Left lung (tissue), 10 donors: ENCODE measurements around the gene CHMP5. TPM values are rescaled to one million over a fixed set of nuclear protein-coding genes. Genes with fewer than 3 reads are reported as not detected.

Experiments
- ATAC-seq: fragments of 200-7000 bp; cut with Tn5 transposase; one replicate; pipeline ENCODE4 v1.9.1; 2020; ENCODE audit warnings: moderate library complexity
- DNase-seq, 4 donors: peaks; one replicate each; pipeline ENCODE4 v3.0.0-alpha.2; 2013 to 2020
- H3K27ac ChIP-seq, 2 donors: fragments of 200-600 bp; sonication (generic) in 1 of 2; one replicate each; pipeline versions ENCODE4 v1.5.0 to v1.8.0; 2020 to 2021
- H3K27me3 ChIP-seq, 2 donors: fragments of 200-600 bp; sonication (generic) in 1 of 2; one replicate each; pipeline versions ENCODE4 v1.5.0 to v1.8.0; 2020 to 2021
- H3K36me3 ChIP-seq, 2 donors: fragments of 200-600 bp; sonication (generic) in 1 of 2; one replicate each; pipeline versions ENCODE4 v1.5.0 to v1.8.0; 2020 to 2021
- H3K4me1 ChIP-seq, 2 donors: fragments of 200-600 bp; one replicate each; pipeline ENCODE4 v1.8.0; 2021
- H3K4me3 ChIP-seq, 2 donors: fragments of 200-600 bp; sonication (generic) in 1 of 2; one replicate each; pipeline versions ENCODE4 v1.5.0 to v1.8.0; 2020 to 2021; ENCODE audit warnings: mild to moderate bottlenecking in 1 of 2
- H3K9me3 ChIP-seq, 2 donors: fragments of 200-600 bp; sonication (generic) in 1 of 2; one replicate each; pipeline versions ENCODE4 v1.5.0 to v1.8.0; 2020 to 2021
- CTCF ChIP-seq, 2 donors: fragments of 200-600 bp; sonication (generic) in 1 of 2; IDR thresholded peaks; one replicate each; pipeline versions ENCODE4 v1.5.0 to v1.8.0; 2021; ENCODE audit warnings: antibody characterized with exemption in 2 of 2
- intact Hi-C, 2 donors: fragments of 100-400 bp; cut with DNase I; formaldehyde crosslinking; loops; one replicate each; pipeline versions ENCODE4 v1.11.2 to v1.14.2; 2022
- polyA plus RNA-seq, 6 donors: library from polyadenylated mRNA; unstranded; fragments of 120-200 nt; gene quantifications; one replicate each; pipeline ENCODE4 v1.2.1, GENCODE V29; 2013; ENCODE audit not compliant: insufficient read length in 6 of 6
- total RNA-seq, 2 donors: library from RNA; stranded (reverse); fragmentation: NEBNext Ultra II Directional; extraction: Animal tissue kit (Norgen Biotek cat#: 25700); gene quantifications; one replicate each; pipeline ENCODE4 v1.2.1, GENCODE V29; 2021
- donor health status: DM: no; HTN: yes; CAD: no.
- donor health status: DM: no; HTN: no; CAD: no.

The CHMP5 gene
- total and polyA plus RNA-seq, 8 donors: 67.4 to 112 (median 95.8) TPM

- Histone ChIP-seq H3K27me3 (no peaks in the 10 kb centered on the region), H3K36me3 (peaks cover 0 to 64% of the 10 kb centered on the region in 2 donors), H3K4me3 (no peak overlapping the region), H3K4me1 (peaks cover 9 to 75% of the 10 kb centered on the region in 2 donors), H3K9me3 (no peaks in the 10 kb centered on the region), H3K27ac (no peak overlapping the region)
- no peak for TF ChIP-seq CTCF (IDR thresholded peaks at IDR 0.05)
- DNase-seq (no peak), ATAC-seq (no peak)
- intact Hi-C loops: no loop called here
Measured at GRCh38 chr9:33294670-33295432, 30.0 kb downstream of the CHMP5 start.

GRCh38 chr9:33295571-33295970 is 30.7 kb downstream of the CHMP5 start:
- Histone ChIP-seq H3K36me3 (peaks cover 0 to 70% of the 10 kb centered on the region in 2 donors), H3K4me1 (peaks cover 9 to 80% of the 10 kb centered on the region in 2 donors), H3K4me3 (no peak overlapping the region), H3K27ac (no peak overlapping the region), H3K9me3 (no peaks in the 10 kb centered on the region), H3K27me3 (no peaks in the 10 kb centered on the region)
- no peak for DNase-seq
- intact Hi-C loops: no loop called here
- no peak for ATAC-seq
- TF ChIP-seq CTCF (IDR thresholded peaks at IDR 0.05): no peak

DNA sequence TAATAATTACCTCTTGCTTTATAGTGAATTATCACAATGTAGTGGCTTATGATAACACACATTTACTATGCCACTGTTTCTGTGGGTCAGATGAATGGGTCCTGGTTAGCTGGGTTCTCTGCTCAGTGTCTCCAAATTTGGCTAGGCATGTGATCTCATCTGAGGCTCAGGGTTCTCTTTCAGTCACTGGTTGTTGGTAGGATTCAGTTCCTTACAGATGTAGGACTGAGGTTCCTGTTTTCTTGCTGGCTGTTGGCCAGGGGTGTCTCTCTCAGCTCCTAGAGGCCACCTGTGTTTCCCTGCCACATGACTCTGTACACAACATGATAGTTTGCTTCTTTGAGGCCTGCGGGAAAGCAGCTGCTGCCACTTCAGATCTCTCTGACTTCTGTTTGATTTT is 32.6 kb downstream of the CHMP5 start:
- intact Hi-C loops: no loop called here

DNA sequence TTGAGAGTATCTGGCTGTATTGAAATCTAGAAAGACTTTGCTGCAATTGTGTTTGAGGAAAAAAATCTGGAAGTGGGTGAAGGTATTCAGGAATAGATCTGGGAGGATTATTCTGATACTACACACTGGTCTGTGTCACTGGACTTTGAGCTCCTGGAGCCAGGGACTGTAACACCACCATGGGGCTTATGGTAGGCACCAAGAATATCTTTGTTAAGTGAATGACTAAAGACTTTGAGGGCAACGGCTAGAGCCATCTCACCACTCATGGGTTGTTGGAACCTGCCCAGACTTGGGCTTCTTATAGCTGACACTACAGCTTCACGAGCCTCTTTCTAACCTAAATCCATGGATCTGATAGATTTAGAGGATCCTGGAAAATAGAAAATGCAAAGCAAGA is 35.7 kb downstream of the CHMP5 start:
- no peaks in the 10 kb centered on the region for H3K27me3 ChIP-seq

More for the DNA sequence above, 32.6 kb downstream of the CHMP5 start:
- Histone ChIP-seq H3K4me3 (no peak overlapping the region), H3K27me3 (no peaks in the 10 kb centered on the region), H3K36me3 (peaks cover 3 to 84% of the 10 kb centered on the region in 2 donors), H3K9me3 (no peaks in the 10 kb centered on the region), H3K27ac (peak overlapping the region in 1 of 2 donors; percentile 54), H3K4me1 (peaks cover 9 to 65% of the 10 kb centered on the region in 2 donors)
- ATAC-seq: peak; percentile 83
- DNase-seq: peak in 2 of 4 donors; percentile 25 to 78
- no peak for TF ChIP-seq CTCF (IDR thresholded peaks at IDR 0.05)

More for the DNA sequence above, 35.7 kb downstream of the CHMP5 start:
- Histone ChIP-seq H3K4me1 (peaks cover 9 to 42% of the 10 kb centered on the region in 2 donors), H3K36me3 (peaks cover 3 to 93% of the 10 kb centered on the region in 2 donors), H3K4me3 (no peak overlapping the region), H3K27ac (no peak overlapping the region), H3K9me3 (no peaks in the 10 kb centered on the region)
- intact Hi-C loops: no loop called here
- DNase-seq (no peak), ATAC-seq (no peak)
- TF ChIP-seq CTCF (IDR thresholded peaks at IDR 0.05): no peak
